ENCODE data around the gene SLC16A6. TPM values are rescaled to one million over a fixed set of nuclear protein-coding genes. Genes with fewer than 3 reads are reported as not detected.

SLC16A6 gene
- total RNA-seq, 4 donors from 2014 or later: 0.38 to 9.2 (median 1.6) TPM

DNA sequence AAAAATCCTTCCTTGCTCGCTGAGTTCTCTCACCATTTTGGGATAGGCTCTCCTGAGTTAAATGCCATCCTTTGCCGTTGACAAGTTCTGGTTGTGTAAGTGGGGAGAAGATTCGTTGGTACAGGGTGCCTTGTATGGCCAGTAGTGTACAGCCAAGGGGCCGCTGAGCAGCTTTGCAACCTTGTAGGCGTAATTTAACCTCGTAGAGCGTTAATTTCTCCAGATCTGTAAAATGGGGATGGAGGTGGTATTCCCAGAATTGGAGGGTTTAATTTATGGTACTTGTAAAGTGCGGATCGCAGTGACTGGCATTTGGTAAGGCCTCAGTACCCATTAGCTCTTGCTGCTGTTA, 1.7 kb upstream of the SLC16A6 start:
- TF ChIP-seq, protein P1, sequence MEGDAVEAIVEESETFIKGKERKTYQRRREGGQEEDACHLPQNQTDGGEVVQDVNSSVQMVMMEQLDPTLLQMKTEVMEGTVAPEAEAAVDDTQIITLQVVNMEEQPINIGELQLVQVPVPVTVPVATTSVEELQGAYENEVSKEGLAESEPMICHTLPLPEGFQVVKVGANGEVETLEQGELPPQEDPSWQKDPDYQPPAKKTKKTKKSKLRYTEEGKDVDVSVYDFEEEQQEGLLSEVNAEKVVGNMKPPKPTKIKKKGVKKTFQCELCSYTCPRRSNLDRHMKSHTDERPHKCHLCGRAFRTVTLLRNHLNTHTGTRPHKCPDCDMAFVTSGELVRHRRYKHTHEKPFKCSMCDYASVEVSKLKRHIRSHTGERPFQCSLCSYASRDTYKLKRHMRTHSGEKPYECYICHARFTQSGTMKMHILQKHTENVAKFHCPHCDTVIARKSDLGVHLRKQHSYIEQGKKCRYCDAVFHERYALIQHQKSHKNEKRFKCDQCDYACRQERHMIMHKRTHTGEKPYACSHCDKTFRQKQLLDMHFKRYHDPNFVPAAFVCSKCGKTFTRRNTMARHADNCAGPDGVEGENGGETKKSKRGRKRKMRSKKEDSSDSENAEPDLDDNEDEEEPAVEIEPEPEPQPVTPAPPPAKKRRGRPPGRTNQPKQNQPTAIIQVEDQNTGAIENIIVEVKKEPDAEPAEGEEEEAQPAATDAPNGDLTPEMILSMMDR (IDR thresholded peaks at IDR 0.05; ENCODE audit: low read depth): no peak

DNA sequence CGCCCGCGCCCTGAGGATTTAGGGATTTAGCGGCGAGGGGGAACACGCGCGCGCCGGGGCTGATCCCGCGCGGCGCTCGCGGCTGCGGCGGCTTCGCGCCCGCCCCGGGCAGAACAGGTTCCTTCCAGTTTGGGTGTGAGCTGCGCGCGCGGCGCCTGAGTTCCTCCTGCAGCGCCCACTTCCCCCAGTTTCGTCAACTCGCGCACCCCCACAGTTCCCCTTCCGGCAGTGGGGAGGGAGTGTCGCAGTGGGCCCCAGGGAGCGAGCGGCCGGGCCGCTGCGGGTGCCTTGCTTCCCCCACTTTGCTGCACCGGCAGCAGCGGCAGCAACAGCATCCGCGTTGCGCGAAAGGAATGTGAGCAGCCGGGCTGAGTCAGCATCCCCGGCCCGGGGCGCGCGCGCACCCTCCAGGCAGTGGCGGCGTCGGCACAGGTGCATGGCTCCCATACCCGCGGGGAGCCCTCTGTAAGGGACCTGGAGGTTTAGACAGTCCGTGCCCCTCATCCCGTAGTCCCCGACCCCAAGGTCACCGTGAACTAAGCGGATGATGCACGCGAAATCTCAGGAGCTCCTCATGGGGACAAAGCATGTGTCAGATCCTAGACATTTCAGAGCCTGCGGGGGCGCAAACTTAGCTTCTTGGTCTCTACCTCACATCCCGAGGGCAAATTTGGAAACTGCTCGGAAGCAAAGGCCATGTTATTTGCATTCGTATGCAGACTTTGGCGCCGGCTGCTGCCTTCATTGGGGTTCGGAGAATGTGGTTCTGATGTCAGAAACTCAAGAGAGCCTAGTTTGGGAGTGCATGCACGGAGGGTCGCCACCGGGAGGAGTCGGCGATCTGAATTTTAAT, 1.1 kb upstream of the SLC16A6 start:
- TF ChIP-seq, protein P1 (IDR thresholded peaks at IDR 0.05; ENCODE audit: low read depth): no peak

DNA sequence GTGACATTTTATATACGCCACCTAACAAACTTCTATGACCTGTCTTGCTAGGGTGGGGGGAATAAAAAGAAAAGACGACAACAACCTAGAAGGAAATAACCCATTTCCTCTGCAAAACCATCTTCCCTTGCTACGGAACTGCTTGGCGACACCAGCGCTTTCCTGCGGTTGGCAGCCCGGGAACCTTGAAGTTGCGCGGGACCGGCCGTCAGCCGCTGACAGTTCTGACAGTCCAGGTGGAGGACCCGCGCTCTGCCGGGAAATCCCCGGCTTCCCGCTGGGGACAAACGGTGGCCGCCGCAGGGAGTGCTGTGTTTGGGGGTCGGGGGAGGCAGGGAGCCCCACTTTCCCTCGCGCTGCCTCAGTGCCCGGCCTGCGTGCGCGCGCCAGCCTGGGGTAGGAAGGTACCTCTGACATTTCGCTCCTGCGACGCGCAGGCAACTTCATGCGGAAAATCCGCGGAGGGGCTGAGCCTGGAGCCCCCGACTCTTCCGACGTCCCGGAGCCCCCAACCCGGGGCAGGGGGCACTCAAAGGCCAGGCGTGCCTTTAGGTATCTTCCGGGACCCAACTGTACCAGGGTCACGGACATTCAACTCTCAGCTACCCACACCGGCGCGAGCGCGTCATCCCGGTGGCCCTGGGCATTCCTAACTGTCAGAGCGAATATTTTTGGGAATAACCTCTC, 516 bp downstream of the SLC16A6 start:
- TF ChIP-seq, protein P1 (IDR thresholded peaks at IDR 0.05; ENCODE audit: low read depth): no peak

DNA sequence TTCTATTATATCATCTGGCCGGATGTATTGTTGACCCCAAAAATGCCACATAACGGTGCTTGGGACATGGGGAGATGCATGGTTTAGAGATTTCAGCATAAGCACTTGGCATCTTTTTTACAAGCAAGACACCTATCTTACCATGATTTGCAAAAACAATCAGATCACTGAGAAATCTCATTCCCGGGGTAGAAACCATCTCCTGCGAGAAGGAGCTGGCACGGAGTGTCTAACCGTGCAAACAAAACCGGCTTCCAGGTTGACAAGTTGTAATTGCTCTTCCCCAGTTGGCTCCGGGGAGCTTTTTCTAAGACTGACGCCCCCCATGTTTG, 1.0 kb downstream of the SLC16A6 start:
- TF ChIP-seq, protein P1 (IDR thresholded peaks at IDR 0.05; ENCODE audit: low read depth): no peak

DNA sequence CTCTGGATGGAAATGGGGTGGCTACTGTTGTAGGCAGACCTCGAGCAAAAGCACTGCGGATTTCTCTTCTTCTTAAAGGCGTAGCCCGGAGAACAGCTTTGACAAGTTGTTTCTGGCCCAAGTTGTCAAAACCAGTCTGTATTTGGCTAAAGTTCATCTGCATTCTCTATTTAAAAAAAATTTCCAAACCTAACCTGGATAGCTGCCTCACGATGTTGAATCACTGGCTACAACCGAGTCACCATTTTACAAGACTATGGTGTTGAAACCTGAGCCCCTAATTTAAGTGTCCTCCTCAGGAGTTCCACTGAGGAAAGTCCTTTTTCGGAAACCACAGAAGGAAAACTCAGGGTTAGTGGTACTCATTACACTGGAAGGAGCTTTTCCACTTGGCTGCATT, 1.5 kb downstream of the SLC16A6 start:
- TF ChIP-seq, protein P1 (IDR thresholded peaks at IDR 0.05; ENCODE audit: low read depth): no peak

DNA sequence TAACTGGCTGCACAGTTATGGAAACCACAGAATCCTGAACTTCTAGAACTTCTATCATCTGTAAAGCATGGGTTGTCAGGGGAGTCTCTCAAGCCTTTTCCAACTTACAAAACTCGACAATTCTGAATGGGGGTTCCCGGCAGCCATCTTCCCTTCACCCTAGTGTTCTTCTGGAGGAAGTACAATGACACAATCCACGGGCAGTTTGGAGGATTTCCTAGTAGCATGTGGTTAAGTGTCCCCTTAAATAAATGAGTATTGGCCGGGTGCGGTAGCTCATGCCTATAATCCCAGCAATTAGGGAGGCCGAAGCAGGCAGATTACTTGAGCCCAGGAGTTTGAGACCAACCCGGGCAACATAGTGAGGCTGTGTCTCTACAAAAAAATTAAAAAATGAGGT, 2.1 kb downstream of the SLC16A6 start:
- TF ChIP-seq, protein P1 (IDR thresholded peaks at IDR 0.05; ENCODE audit: low read depth): no peak

DNA sequence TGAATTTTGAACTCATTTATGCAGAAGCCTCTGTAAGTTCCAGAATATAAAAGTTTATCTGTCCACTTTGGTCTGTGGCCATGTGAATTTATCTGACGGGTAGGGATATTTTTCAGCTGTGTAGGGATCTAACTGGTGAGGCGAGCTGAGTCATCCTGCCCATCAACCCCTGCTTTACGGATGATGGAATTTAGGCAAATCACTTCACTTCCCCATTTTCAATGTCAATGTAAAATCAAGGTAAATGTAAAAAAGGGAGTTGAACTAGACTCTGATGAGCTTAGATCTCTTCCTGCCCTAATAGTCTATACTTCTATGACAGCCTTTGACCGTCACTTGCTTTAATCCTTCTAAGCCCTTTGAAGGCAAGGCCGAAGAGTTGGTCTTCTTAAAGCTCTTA, 2.6 kb downstream of the SLC16A6 start:
- TF ChIP-seq, protein P1 (IDR thresholded peaks at IDR 0.05; ENCODE audit: low read depth): no peak
